IPS-18a (cell line): ENCODE measurements around the gene SNX8.
"Not testable (repeated sequence)": the region's sequence is repeated elsewhere in the genome, so short reads cannot be mapped to it uniquely, and the experiment has no call there.

ENCODE experiments used
- H3K27ac ChIP-seq: one replicate; pipeline ENCODE4 v1.5.1; 2013; ENCODE audit warnings: low read length
- H3K27me3 ChIP-seq: one replicate; pipeline ENCODE4 v1.6.1; 2013; ENCODE audit warnings: mild to moderate bottlenecking, low read length; ENCODE audit not compliant: control insufficient read depth, insufficient read depth
- H3K36me3 ChIP-seq: one replicate; pipeline ENCODE4 v1.6.1; 2013; ENCODE audit warnings: low read depth, low read length; ENCODE audit not compliant: control insufficient read depth
- H3K4me1 ChIP-seq: one replicate; pipeline ENCODE4 v1.6.1; 2013; ENCODE audit warnings: low read depth, low read length; ENCODE audit not compliant: control insufficient read depth
- H3K4me3 ChIP-seq: one replicate; pipeline ENCODE4 v1.5.1; 2013; ENCODE audit warnings: low read length
- H3K9ac ChIP-seq: one replicate; pipeline ENCODE4 v1.6.1; 2013; ENCODE audit warnings: mild to moderate bottlenecking, low read length, moderate library complexity
- H3K9me3 ChIP-seq: one replicate; pipeline ENCODE4 v1.6.1; 2013; ENCODE audit warnings: low read depth, low read length; ENCODE audit not compliant: control insufficient read depth

The SNX8 gene

DNA sequence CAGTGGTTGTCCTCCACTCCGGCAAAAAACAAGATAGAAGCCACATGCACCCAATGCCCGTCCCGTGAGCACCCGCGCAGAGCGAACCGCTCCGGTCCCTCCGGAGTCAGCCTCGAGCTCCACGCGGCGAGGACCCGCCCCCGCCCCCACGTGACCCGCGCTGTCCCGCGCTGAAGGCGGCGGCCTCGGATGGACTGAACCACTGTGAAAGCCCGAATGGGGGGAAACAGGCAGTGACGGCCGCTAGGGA, 39.6 kb upstream of the SNX8 start:
- H3K36me3 ChIP-seq: peaks cover 22% of the 10 kb centered on the region
- peak overlapping the region; percentile 70 for H3K4me3 ChIP-seq
- H3K9ac ChIP-seq: peak overlapping the region; percentile 96
- H3K4me1 ChIP-seq: no peaks in the 10 kb centered on the region
- H3K27me3 ChIP-seq: no peaks in the 10 kb centered on the region
- no peaks in the 10 kb centered on the region for H3K9me3 ChIP-seq
- peak overlapping the region; percentile 91 for H3K27ac ChIP-seq

GRCh38 chr7:2353113-2353935, 39.1 kb upstream of the SNX8 start:
- Histone ChIP-seq H3K27me3 (no peaks in the 10 kb centered on the region), H3K9ac (peak overlapping the region; percentile 96), H3K36me3 (peaks cover 18% of the 10 kb centered on the region), H3K9me3 (no peaks in the 10 kb centered on the region), H3K4me3 (peak overlapping the region; percentile 70), H3K4me1 (no peaks in the 10 kb centered on the region), H3K27ac (peak overlapping the region; percentile 91)

GRCh38 chr7:2350861-2351260, 36.6 kb upstream of the SNX8 start:
- H3K9ac ChIP-seq: no peak overlapping the region
- no peaks in the 10 kb centered on the region for H3K36me3 ChIP-seq
- no peak overlapping the region for H3K27ac ChIP-seq
- no peaks in the 10 kb centered on the region for H3K27me3 ChIP-seq
- no peak overlapping the region for H3K4me3 ChIP-seq
- H3K4me1 ChIP-seq: no peaks in the 10 kb centered on the region
- no peaks in the 10 kb centered on the region for H3K9me3 ChIP-seq

GRCh38 chr7:2350055-2350454, 35.8 kb upstream of the SNX8 start:
- Histone ChIP-seq H3K36me3 (no peaks in the 10 kb centered on the region), H3K9ac (no peak overlapping the region), H3K27me3 (no peaks in the 10 kb centered on the region), H3K4me3 (no peak overlapping the region), H3K27ac (no peak overlapping the region), H3K4me1 (no peaks in the 10 kb centered on the region), H3K9me3 (no peaks in the 10 kb centered on the region)

DNA sequence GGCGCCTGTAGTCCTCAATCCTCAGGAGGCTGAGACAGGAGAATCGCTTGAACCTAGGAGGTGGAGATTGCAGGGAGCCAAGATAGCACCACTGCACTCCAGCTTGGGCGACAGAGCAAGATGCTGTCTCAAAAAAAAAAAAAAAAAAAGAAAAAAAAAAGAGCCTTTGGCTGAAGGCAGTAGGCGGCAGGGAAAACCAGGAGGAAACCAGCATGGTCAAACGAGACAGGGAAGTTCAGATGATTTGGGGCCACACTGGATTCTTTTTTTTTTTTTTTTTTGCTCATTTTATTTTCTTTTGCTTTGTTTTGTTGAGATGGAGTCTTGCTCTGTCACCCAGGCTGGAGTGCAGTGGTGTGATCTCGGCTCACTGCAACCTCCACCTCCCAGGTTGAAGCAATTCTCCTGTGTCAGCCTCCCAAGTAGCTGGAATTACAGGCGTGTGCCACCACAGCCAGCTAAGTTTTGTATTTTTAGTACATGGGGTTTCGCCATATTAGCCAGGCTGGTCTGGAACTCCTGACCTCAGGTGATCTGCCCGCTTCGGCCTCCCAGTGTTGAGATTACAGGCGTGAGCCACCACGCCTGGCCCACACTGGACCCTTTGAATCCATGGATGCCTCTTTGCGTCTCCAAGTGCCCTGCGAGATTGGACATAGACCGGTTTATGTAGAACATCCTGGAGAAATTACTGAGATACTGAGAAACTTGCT, 33.3 kb upstream of the SNX8 start:
- not testable (repeated sequence) for H3K36me3 ChIP-seq, H3K9ac ChIP-seq, H3K4me1 ChIP-seq, H3K27me3 ChIP-seq, H3K9me3 ChIP-seq, H3K27ac ChIP-seq, H3K4me3 ChIP-seq

- Histone ChIP-seq H3K36me3 (no peaks in the 10 kb centered on the region), H3K9me3 (no peaks in the 10 kb centered on the region), H3K4me3 (no peak overlapping the region), H3K27me3 (no peaks in the 10 kb centered on the region), H3K9ac (no peak overlapping the region), H3K4me1 (no peaks in the 10 kb centered on the region), H3K27ac (no peak overlapping the region)
These were observed 22.5 kb upstream of the SNX8 start for GRCh38 chr7:2336626-2337299.

DNA sequence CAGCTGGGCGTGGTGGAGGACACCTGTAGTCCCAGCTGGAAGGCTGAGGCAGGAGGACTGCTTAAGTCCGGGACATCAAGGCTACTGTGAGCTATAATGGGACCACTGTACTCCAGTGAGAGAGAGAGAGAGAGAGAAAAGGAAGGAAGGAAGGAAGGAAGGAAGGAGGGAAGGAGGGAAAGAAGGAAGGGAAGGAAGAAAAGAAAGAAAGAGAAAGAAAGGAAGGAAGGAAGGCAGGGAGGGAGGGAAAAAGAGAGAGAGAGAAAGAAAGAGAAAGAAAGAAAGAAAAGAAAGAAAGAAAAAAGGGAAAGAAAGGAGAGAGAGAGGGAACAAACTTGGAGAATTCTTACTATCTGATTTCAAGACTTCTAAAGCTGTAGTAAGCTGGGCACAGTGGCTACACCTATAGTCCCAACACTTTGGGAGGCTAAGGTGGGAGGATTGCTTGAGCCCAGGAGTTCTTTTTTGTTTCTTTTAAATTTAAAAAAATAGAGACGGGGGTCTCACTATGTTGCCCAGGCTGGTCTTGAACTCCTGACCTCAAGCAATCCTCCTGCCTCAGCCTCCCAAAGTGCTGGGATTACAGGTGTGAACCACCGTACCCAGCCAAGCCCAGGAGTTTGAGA, 18.5 kb upstream of the SNX8 start:
- not testable (repeated sequence) for H3K4me3 ChIP-seq, H3K27ac ChIP-seq, H3K9me3 ChIP-seq

DNA sequence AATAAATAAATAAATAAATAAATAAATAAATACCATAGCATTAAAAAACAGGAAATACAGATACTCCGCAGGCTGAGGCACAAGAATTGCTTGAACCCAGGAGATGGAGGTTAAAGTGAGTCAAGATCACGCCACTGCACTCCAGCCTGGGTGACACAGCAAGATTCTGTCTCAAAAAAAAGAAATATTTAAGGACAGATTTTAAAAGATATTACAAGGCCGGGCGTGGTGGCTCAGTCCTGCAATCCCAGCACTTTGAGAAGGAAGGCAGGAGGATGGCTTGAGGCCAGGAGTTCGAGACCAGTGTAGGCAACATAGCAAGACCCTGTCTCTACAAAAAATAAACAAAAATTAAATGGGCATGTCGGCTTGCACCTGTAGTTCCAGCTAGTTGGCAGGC, 17.5 kb upstream of the SNX8 start:
- no peaks in the 10 kb centered on the region for H3K27me3 ChIP-seq
- no peaks in the 10 kb centered on the region for H3K36me3 ChIP-seq
- no peaks in the 10 kb centered on the region for H3K9me3 ChIP-seq
- H3K27ac ChIP-seq: no peak overlapping the region
- H3K4me1 ChIP-seq: no peaks in the 10 kb centered on the region
- H3K9ac ChIP-seq: no peak overlapping the region
- H3K4me3 ChIP-seq: no peak overlapping the region

More for the DNA sequence above, 18.5 kb upstream of the SNX8 start:
- H3K4me1 ChIP-seq, H3K36me3 ChIP-seq, H3K27me3 ChIP-seq, H3K9ac ChIP-seq: not testable (repeated sequence)

- no peak overlapping the region for H3K9ac ChIP-seq
- H3K4me3 ChIP-seq: no peak overlapping the region
- no peaks in the 10 kb centered on the region for H3K27me3 ChIP-seq
- H3K4me1 ChIP-seq: no peaks in the 10 kb centered on the region
- H3K36me3 ChIP-seq: no peaks in the 10 kb centered on the region
- H3K27ac ChIP-seq: no peak overlapping the region
- H3K9me3 ChIP-seq: no peaks in the 10 kb centered on the region
These were observed 16.3 kb upstream of the SNX8 start for GRCh38 chr7:2330493-2330892.

- H3K27me3 ChIP-seq: no peaks in the 10 kb centered on the region
- H3K27ac ChIP-seq: no peak overlapping the region
- H3K9me3 ChIP-seq: no peaks in the 10 kb centered on the region
- H3K36me3 ChIP-seq: no peaks in the 10 kb centered on the region
- H3K9ac ChIP-seq: no peak overlapping the region
- no peaks in the 10 kb centered on the region for H3K4me1 ChIP-seq
- no peak overlapping the region for H3K4me3 ChIP-seq
These were observed 12.7 kb upstream of the SNX8 start for GRCh38 chr7:2326951-2327350.

DNA sequence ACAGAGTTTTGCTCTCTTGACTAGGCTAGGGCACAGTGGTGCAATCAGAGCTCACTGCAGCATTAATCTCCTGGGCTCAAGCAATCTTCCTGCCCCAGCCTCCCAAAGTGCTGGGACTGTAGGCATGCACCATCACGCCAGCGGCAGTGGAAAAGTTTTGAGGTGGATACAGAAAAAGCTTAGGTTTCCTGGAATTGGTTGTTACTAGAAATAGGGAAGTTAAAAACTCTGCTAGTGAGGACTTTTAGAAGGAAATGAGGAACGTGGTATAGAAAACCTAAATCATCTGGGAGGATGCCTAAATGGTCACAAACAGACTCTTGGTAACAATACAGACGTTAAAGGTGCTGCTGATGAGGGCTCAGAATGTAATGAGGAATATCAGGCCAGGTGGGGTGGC, 10.9 kb upstream of the SNX8 start:
- Histone ChIP-seq H3K27ac (no peak overlapping the region), H3K4me1 (no peaks in the 10 kb centered on the region), H3K9ac (no peak overlapping the region)

More for the DNA sequence above, 10.9 kb upstream of the SNX8 start:
- Histone ChIP-seq H3K4me3 (no peak overlapping the region), H3K27me3 (no peaks in the 10 kb centered on the region), H3K9me3 (no peaks in the 10 kb centered on the region), H3K36me3 (no peaks in the 10 kb centered on the region)
